HG02588 (cell line): ENCODE measurements around the gene LEKR1.

Experiments
- ATAC-seq: cut with Tn5 transposase; IDR thresholded peaks from one replicate; pipeline ENCODE4 v1.9.1; 2021; ENCODE audit warnings: mild to moderate bottlenecking, moderate library complexity; ENCODE audit not compliant: unreplicated experiment

The LEKR1 gene

GRCh38 chr3:156973954-156974353, 147.8 kb downstream of the LEKR1 start:
- ATAC-seq: no peak

- ATAC-seq: no peak
Measured at GRCh38 chr3:156974931-156975330, 148.8 kb downstream of the LEKR1 start.

- no peak for ATAC-seq
Measured at GRCh38 chr3:156975721-156976120, 149.6 kb downstream of the LEKR1 start.

GRCh38 chr3:156976933-156977332, 150.8 kb downstream of the LEKR1 start:
- ATAC-seq: no peak

GRCh38 chr3:156978481-156978961, 152.4 kb downstream of the LEKR1 start:
- ATAC-seq: peak; percentile 93

GRCh38 chr3:156981005-156981404, 154.9 kb downstream of the LEKR1 start:
- no peak for ATAC-seq

GRCh38 chr3:156983559-156983958, 157.4 kb downstream of the LEKR1 start:
- no peak for ATAC-seq

- no peak for ATAC-seq
Measured at GRCh38 chr3:156985711-156986110, 159.6 kb downstream of the LEKR1 start.

GRCh38 chr3:156987946-156988345, 161.8 kb downstream of the LEKR1 start:
- ATAC-seq: no peak

- no peak for ATAC-seq
Measured at GRCh38 chr3:156997351-156997750, 171.2 kb downstream of the LEKR1 start.

- no peak for ATAC-seq
Measured at GRCh38 chr3:157001221-157001957, 175.2 kb downstream of the LEKR1 start.

GRCh38 chr3:157021679-157022078, 195.5 kb downstream of the LEKR1 start:
- ATAC-seq: no peak

GRCh38 chr3:157023226-157023625, 197.1 kb downstream of the LEKR1 start:
- ATAC-seq: no peak

- no peak for ATAC-seq
Measured at GRCh38 chr3:157026091-157026490, 199.9 kb downstream of the LEKR1 start.

GRCh38 chr3:157027861-157028745, 201.9 kb downstream of the LEKR1 start:
- no peak for ATAC-seq

GRCh38 chr3:157029365-157029790, 203.2 kb downstream of the LEKR1 start:
- no peak for ATAC-seq

- no peak for ATAC-seq
Measured at GRCh38 chr3:157030712-157031111, 204.6 kb downstream of the LEKR1 start.

GRCh38 chr3:157033001-157033400, 206.8 kb downstream of the LEKR1 start:
- ATAC-seq: no peak

- ATAC-seq: no peak
Measured at GRCh38 chr3:157040456-157040855, 214.3 kb downstream of the LEKR1 start.

GRCh38 chr3:157042226-157042625, 216.1 kb downstream of the LEKR1 start:
- ATAC-seq: no peak

GRCh38 chr3:157043771-157044170, 217.6 kb downstream of the LEKR1 start:
- ATAC-seq: no peak
